Measurements from ENCODE around the gene PGF. TPM values are rescaled to one million over a fixed set of nuclear protein-coding genes. Genes with fewer than 3 reads are reported as not detected.
"Not testable (repeated sequence)": the region's sequence is repeated elsewhere in the genome, so short reads cannot be mapped to it uniquely, and the experiment has no call there.

Gene PGF
- total RNA-seq, 1 donor from 2014 or later = 8.9 TPM

DNA sequence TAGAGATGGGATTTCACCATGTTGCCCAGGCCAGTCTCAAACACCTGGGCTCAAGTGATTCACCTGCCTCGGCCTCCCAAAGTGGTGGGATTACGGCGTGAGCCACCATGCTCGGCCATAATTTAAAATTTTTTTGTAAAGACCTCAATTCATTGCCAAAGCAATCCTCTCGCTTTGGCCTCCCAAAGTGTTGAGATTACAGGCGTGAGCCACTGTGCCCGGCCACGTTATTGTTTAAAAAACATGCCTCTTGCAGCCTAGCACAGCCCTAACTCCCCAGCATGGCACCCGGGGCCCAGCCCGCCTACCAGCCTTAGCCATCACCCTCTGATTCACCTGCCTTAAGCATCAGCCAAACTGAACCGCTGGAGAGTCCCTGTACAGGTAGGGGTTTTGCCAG, 19.2 kb downstream of the PGF start:
- peaks cover 46 to 54% (median 54%) of the 10 kb centered on the region in 3 donors for H3K4me1 ChIP-seq (ENCODE audit: control insufficient read depth in 3 of 3, insufficient read depth in 3 of 3, low read length in 3 of 3)
- no peaks in the 10 kb centered on the region for H3K9me3 ChIP-seq (ENCODE audit: control insufficient read depth in 3 of 3, low read length in 3 of 3)
- no peak overlapping the region for H3K4me3 ChIP-seq (ENCODE audit: low read length in 3 of 3)
- H3K27me3 ChIP-seq (ENCODE audit: control insufficient read depth in 3 of 3, insufficient read depth in 3 of 3, low read length in 3 of 3) = no peaks in the 10 kb centered on the region
- H3K27ac ChIP-seq (ENCODE audit: low read depth, low read length) = no peak overlapping the region
- H3K36me3 ChIP-seq (ENCODE audit: control insufficient read depth in 3 of 3, insufficient read depth in 3 of 3, low read length in 3 of 3) = no peaks in the 10 kb centered on the region
- no peak overlapping the region for H3K9ac ChIP-seq (ENCODE audit: low read depth in 1 of 3, low read length in 3 of 3)

DNA sequence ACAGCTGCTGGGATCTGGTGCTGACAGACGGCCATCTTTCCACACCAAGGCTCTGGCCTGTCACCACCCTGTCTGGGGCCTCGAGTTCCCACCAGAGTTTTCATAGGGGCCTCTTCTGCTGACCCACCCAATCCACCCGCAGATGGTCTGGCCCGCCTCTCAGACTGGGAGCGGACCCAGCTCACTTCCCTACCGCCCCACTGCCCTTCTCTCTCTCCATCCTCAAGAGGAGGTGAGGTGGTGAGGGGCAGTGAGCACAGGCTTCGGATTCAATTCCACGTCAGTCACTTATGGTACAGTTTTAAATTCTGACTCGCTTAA, 20.1 kb downstream of the PGF start:
- peak overlapping the region in 2 of 3 donors; percentile 8 to 45 for H3K9ac ChIP-seq (ENCODE audit: low read depth in 1 of 3, low read length in 3 of 3)
- peak overlapping the region; percentile 77 for H3K27ac ChIP-seq (ENCODE audit: low read depth, low read length)
- H3K4me1 ChIP-seq (ENCODE audit: control insufficient read depth in 3 of 3, insufficient read depth in 3 of 3, low read length in 3 of 3) = peaks cover 40 to 50% (median 47%) of the 10 kb centered on the region in 3 donors

DNA sequence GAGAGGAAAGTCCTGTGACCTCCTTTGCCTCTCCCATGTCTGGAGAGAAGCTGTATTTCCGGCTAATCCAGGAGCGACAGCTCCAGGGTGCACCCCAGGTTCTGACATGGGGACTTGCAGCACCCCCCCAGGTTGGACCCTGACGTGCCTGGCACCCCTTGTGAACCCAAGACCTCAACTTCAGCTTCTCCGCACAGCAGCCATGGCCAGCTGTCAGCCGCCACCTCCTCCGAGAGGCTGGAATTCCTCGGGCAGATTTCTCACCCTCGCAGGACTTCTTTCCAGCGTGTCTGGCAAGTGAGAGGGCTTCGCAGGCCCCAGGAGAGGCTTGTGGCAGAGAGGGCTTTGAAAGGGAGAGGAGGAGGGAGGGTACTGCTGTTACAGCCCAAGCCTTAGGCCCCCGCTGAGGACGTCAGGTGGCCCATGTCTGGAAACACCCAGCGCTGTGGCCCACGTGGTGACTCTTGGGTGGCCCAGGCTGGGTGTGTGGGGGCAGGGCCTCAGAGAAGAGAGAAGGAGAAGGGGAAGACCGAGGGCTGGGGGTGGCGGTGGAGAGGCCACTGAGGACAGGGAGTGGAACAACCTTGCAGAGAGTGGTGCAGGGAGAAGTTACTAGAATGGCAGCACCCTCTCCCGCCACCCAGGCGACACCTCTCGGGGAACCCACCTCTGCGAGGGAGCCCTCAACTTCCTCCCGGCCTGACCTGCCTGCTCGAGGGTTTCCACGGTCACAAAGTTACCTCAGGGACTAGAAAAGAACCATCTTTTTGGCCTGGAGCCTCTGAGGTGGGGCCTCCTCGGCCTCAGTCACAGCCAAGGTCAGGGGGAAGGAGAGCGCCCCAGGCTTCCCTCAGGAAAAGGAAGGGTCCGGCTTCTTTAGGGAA, 20.7 kb downstream of the PGF start:
- Histone ChIP-seq H3K9ac (ENCODE audit: low read depth in 1 of 3, low read length in 3 of 3) (peak overlapping the region; percentile 45 to 60 (median 57)), H3K27ac (ENCODE audit: low read depth, low read length) (peak overlapping the region; percentile 77), H3K9me3 (ENCODE audit: control insufficient read depth in 3 of 3, low read length in 3 of 3) (no peaks in the 10 kb centered on the region), H3K4me3 (ENCODE audit: low read length in 3 of 3) (peak overlapping the region in 2 of 3 donors; percentile 42 to 51), H3K4me1 (ENCODE audit: control insufficient read depth in 3 of 3, insufficient read depth in 3 of 3, low read length in 3 of 3) (peaks cover 34 to 44% (median 41%) of the 10 kb centered on the region in 3 donors), H3K27me3 (ENCODE audit: control insufficient read depth in 3 of 3, insufficient read depth in 3 of 3, low read length in 3 of 3) (no peaks in the 10 kb centered on the region), H3K36me3 (ENCODE audit: control insufficient read depth in 3 of 3, insufficient read depth in 3 of 3, low read length in 3 of 3) (no peaks in the 10 kb centered on the region)

More for the DNA sequence above, 20.1 kb downstream of the PGF start:
- Histone ChIP-seq H3K9me3 (ENCODE audit: control insufficient read depth in 3 of 3, low read length in 3 of 3) (no peaks in the 10 kb centered on the region), H3K4me3 (ENCODE audit: low read length in 3 of 3) (no peak overlapping the region), H3K36me3 (ENCODE audit: control insufficient read depth in 3 of 3, insufficient read depth in 3 of 3, low read length in 3 of 3) (no peaks in the 10 kb centered on the region), H3K27me3 (ENCODE audit: control insufficient read depth in 3 of 3, insufficient read depth in 3 of 3, low read length in 3 of 3) (no peaks in the 10 kb centered on the region)

DNA sequence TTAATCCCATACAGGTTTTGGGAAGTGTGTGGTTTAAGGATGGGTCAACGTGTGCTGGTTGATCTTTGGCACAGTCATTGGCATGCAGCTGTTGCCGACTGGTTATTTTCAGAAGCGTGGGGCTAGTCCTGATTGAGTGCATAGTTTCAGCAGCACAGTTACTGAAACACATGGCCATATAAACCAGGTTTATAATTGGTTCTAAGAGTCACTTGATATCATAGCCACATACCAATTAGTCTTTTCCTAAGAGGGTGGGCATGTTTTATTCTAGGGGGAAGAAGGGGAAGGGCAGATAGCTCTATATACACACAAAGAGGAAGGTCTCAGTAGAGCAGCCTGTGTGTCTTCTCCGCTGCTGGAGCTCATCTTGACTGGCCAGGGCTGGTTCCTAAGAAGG, 21.4 kb downstream of the PGF start:
- H3K9me3 ChIP-seq (ENCODE audit: control insufficient read depth in 3 of 3, low read length in 3 of 3) = no peaks in the 10 kb centered on the region
- peak overlapping the region in 2 of 3 donors; percentile 23 to 60 for H3K9ac ChIP-seq (ENCODE audit: low read depth in 1 of 3, low read length in 3 of 3)
- H3K27me3 ChIP-seq (ENCODE audit: control insufficient read depth in 3 of 3, insufficient read depth in 3 of 3, low read length in 3 of 3) = no peaks in the 10 kb centered on the region
- peak overlapping the region; percentile 77 for H3K27ac ChIP-seq (ENCODE audit: low read depth, low read length)
- H3K4me3 ChIP-seq (ENCODE audit: low read length in 3 of 3) = peak overlapping the region in 2 of 3 donors; percentile 42 to 51
- H3K36me3 ChIP-seq (ENCODE audit: control insufficient read depth in 3 of 3, insufficient read depth in 3 of 3, low read length in 3 of 3) = no peaks in the 10 kb centered on the region
- peaks cover 27 to 37% (median 34%) of the 10 kb centered on the region in 3 donors for H3K4me1 ChIP-seq (ENCODE audit: control insufficient read depth in 3 of 3, insufficient read depth in 3 of 3, low read length in 3 of 3)

DNA sequence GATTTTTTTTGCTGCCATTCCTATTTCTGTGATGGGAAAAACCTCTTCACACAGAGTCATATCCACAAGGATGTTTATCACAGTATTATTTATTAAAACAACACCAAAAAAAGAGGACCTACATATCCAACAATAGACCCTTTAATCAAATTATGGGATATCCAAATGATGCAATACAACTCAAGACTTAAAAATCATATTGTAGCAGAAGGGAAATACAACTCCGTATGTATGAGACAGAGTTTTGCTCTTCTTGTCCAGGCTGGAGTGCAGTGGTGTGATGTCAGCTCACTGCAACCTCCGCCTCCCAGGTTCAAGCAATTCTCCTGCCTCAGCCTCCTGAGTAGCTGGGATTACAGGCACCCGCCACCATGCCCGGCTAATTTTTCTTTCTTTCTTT, 22.5 kb downstream of the PGF start:
- H3K36me3 ChIP-seq (ENCODE audit: control insufficient read depth in 3 of 3, insufficient read depth in 3 of 3, low read length in 3 of 3); H3K9ac ChIP-seq (ENCODE audit: low read depth in 1 of 3, low read length in 3 of 3); H3K9me3 ChIP-seq (ENCODE audit: control insufficient read depth in 3 of 3, low read length in 3 of 3); H3K27me3 ChIP-seq (ENCODE audit: control insufficient read depth in 3 of 3, insufficient read depth in 3 of 3, low read length in 3 of 3); H3K4me3 ChIP-seq (ENCODE audit: low read length in 3 of 3): not testable (repeated sequence)
- H3K27ac ChIP-seq (ENCODE audit: low read depth, low read length) = peak overlapping the region; percentile 28
- H3K4me1 ChIP-seq (ENCODE audit: control insufficient read depth in 3 of 3, insufficient read depth in 3 of 3, low read length in 3 of 3) = peaks cover 23 to 32% (median 31%) of the 10 kb centered on the region in 3 donors

DNA sequence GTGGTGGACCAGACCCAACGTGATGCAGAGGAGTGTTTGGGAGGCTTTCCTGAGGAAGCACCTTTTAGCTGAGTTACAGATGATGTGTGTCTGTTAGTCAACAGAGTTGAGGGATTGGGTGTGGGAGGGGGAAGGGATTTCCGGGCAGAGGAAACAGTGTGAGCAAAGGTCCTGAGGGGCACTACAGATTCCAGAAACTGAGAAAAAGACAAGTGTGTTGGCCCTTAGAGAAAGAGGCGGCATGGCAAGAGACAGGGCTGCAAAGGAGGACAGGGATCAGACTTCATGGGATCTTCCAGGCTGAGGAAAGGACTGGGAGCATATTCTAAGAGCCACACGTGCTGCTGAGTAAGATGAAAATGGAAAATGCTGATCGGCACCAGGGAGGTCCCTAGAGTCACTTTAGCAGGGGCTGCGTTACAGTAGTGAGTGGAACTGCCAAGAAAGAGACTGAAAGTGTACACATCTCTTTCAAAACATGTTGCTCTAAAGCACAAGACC, 22.9 kb downstream of the PGF start:
- H3K9me3 ChIP-seq (ENCODE audit: control insufficient read depth in 3 of 3, low read length in 3 of 3) = no peaks in the 10 kb centered on the region
- H3K36me3 ChIP-seq (ENCODE audit: control insufficient read depth in 3 of 3, insufficient read depth in 3 of 3, low read length in 3 of 3) = no peaks in the 10 kb centered on the region
- peak overlapping the region in 1 of 3 donors; percentile 23 for H3K4me3 ChIP-seq (ENCODE audit: low read length in 3 of 3)
- H3K4me1 ChIP-seq (ENCODE audit: control insufficient read depth in 3 of 3, insufficient read depth in 3 of 3, low read length in 3 of 3) = peaks cover 23 to 32% (median 31%) of the 10 kb centered on the region in 3 donors
- peak overlapping the region; percentile 28 for H3K27ac ChIP-seq (ENCODE audit: low read depth, low read length)
- H3K9ac ChIP-seq (ENCODE audit: low read depth in 1 of 3, low read length in 3 of 3) = no peak overlapping the region
- H3K27me3 ChIP-seq (ENCODE audit: control insufficient read depth in 3 of 3, insufficient read depth in 3 of 3, low read length in 3 of 3) = no peaks in the 10 kb centered on the region

DNA sequence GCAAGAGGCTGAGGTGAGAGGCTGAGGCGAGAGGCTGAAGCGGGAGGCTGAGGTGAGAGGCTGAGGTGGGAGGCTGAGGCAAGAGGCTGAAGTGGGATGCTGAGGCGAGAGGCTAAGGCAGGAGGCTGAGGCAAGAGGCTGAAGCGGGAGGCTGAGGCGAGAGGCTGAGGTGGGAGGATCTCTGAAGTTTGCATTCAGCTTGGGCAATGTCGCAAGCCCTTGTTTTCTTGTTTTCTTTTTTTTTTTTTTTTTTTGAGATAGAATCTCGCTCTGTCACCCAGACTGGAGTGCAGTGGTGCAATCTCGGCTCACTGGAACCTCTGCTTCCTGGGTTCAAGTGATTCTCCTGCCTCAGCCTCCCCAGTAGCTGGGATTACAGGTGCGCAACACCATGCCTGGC, 23.7 kb downstream of the PGF start:
- H3K4me1 ChIP-seq (ENCODE audit: control insufficient read depth in 3 of 3, insufficient read depth in 3 of 3, low read length in 3 of 3) = peaks cover 23 to 32% (median 31%) of the 10 kb centered on the region in 3 donors
- H3K27me3 ChIP-seq (ENCODE audit: control insufficient read depth in 3 of 3, insufficient read depth in 3 of 3, low read length in 3 of 3); H3K9me3 ChIP-seq (ENCODE audit: control insufficient read depth in 3 of 3, low read length in 3 of 3); H3K9ac ChIP-seq (ENCODE audit: low read depth in 1 of 3, low read length in 3 of 3); H3K27ac ChIP-seq (ENCODE audit: low read depth, low read length); H3K36me3 ChIP-seq (ENCODE audit: control insufficient read depth in 3 of 3, insufficient read depth in 3 of 3, low read length in 3 of 3); H3K4me3 ChIP-seq (ENCODE audit: low read length in 3 of 3): not testable (repeated sequence)

DNA sequence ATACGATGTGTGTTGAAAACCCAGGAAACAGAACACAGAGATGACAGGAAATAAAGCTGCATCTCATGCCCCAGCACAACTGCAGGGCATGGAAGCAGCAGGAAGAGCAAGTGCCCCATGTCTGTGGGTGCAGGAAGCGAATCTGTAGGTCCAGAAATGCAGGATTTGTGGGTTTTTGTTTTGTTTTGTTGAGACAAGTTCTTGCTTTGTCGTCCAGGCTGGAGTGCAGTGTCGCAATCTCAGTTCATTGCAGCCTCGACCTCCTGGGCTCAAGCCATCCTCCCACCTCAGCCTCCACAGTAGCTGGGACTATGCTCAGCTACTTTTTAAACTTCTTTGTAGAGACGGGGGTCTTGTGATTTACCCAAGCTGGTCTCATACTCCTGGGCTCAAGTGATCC, 26.2 kb downstream of the PGF start:
- no peak overlapping the region for H3K27ac ChIP-seq (ENCODE audit: low read depth, low read length)
- no peak overlapping the region for H3K9ac ChIP-seq (ENCODE audit: low read depth in 1 of 3, low read length in 3 of 3)
- no peaks in the 10 kb centered on the region for H3K36me3 ChIP-seq (ENCODE audit: control insufficient read depth in 3 of 3, insufficient read depth in 3 of 3, low read length in 3 of 3)
- no peaks in the 10 kb centered on the region for H3K9me3 ChIP-seq (ENCODE audit: control insufficient read depth in 3 of 3, low read length in 3 of 3)
- no peaks in the 10 kb centered on the region for H3K27me3 ChIP-seq (ENCODE audit: control insufficient read depth in 3 of 3, insufficient read depth in 3 of 3, low read length in 3 of 3)
- no peak overlapping the region for H3K4me3 ChIP-seq (ENCODE audit: low read length in 3 of 3)
- H3K4me1 ChIP-seq (ENCODE audit: control insufficient read depth in 3 of 3, insufficient read depth in 3 of 3, low read length in 3 of 3) = peaks cover 10 to 19% (median 17%) of the 10 kb centered on the region in 3 donors

DNA sequence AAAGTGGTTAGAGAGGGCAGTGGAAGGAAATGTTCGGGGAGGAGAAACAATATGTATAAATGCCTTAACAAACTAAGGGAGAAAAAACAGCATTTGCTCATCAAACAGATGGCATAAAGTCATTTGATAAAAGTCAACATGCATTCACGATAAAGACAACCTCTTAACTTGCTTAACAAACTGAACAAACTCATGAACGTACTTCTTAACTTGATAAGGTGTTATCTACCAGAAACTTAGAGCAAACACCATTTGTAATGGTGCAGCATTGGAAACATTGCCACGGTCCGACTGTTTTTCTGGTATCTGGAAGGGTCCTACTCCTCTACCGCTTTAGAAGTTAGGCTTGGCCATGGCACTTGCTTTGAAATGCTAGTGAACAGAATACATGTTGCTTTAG, 28.2 kb downstream of the PGF start:
- Histone ChIP-seq H3K4me1 (ENCODE audit: control insufficient read depth in 3 of 3, insufficient read depth in 3 of 3, low read length in 3 of 3) (peaks cover 6 to 12% (median 7%) of the 10 kb centered on the region in 3 donors), H3K9ac (ENCODE audit: low read depth in 1 of 3, low read length in 3 of 3) (no peak overlapping the region), H3K27ac (ENCODE audit: low read depth, low read length) (no peak overlapping the region), H3K36me3 (ENCODE audit: control insufficient read depth in 3 of 3, insufficient read depth in 3 of 3, low read length in 3 of 3) (no peaks in the 10 kb centered on the region), H3K27me3 (ENCODE audit: control insufficient read depth in 3 of 3, insufficient read depth in 3 of 3, low read length in 3 of 3) (no peaks in the 10 kb centered on the region), H3K4me3 (ENCODE audit: low read length in 3 of 3) (no peak overlapping the region), H3K9me3 (ENCODE audit: control insufficient read depth in 3 of 3, low read length in 3 of 3) (no peaks in the 10 kb centered on the region)

DNA sequence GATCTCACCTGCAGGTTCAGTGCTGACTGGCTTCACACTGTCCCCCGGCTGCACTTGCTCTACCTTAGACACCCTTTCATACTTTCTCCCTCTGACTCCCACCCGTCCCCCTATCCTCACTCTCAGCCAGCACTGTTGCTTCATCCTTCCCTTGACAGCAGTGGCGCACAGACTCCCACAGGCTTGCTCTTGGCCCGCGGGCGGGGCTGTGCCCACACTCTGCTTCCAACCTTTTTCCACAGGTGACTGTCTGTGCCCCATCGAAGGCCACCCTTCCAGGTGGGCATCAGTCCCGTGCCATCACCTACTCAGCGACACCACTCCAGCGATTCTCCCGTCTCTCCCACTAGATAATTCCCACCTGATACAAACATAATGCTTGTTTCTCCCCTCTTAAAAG, 31.3 kb downstream of the PGF start:
- Histone ChIP-seq H3K27me3 (ENCODE audit: control insufficient read depth in 3 of 3, insufficient read depth in 3 of 3, low read length in 3 of 3) (no peaks in the 10 kb centered on the region), H3K27ac (ENCODE audit: low read depth, low read length) (no peak overlapping the region), H3K4me3 (ENCODE audit: low read length in 3 of 3) (no peak overlapping the region), H3K9me3 (ENCODE audit: control insufficient read depth in 3 of 3, low read length in 3 of 3) (no peaks in the 10 kb centered on the region), H3K4me1 (ENCODE audit: control insufficient read depth in 3 of 3, insufficient read depth in 3 of 3, low read length in 3 of 3) (peaks cover 7 to 16% (median 10%) of the 10 kb centered on the region in 3 donors), H3K9ac (ENCODE audit: low read depth in 1 of 3, low read length in 3 of 3) (no peak overlapping the region), H3K36me3 (ENCODE audit: control insufficient read depth in 3 of 3, insufficient read depth in 3 of 3, low read length in 3 of 3) (peaks cover 4 to 9% (median 5%) of the 10 kb centered on the region in 3 donors)

All from skeletal muscle tissue (tissue), 4 donors.